Tibial artery (tissue), 4 donors: ENCODE data around the gene AASS.

Experiments
- DNase-seq, 2 donors: peaks; one replicate each; pipeline ENCODE4 v3.0.0-alpha.2; 2019
- H3K27ac ChIP-seq, 2 donors: fragments of 200-600 bp; sonication (generic) in 1 of 2; 1 replicate in 1 of 2; 2 replicates in 1 of 2; pipeline ENCODE4 v1.5.1; 2018 to 2019; ENCODE audit warnings: mild to moderate bottlenecking in 1 of 2
- H3K27me3 ChIP-seq, 2 donors: fragments of 200-600 bp; sonication (generic) in 1 of 2; one replicate each; pipeline versions ENCODE4 v1.5.1 to v1.6.0; 2016 to 2019
- H3K36me3 ChIP-seq, 3 donors: fragments of 200-600 bp; sonication (generic) in 2 of 3; one replicate each; pipeline ENCODE4 v1.5.1; 2016 to 2019; ENCODE audit warnings: mild to moderate bottlenecking in 2 of 3
- H3K4me1 ChIP-seq, 4 donors: fragments of 200-600 bp; sonication (generic) in 2 of 4; 1 replicate in 3 of 4; 2 replicates in 1 of 4; pipeline ENCODE4 v1.5.1; 2016 to 2019
- H3K4me3 ChIP-seq, 2 donors: fragments of 200-600 bp; sonication (generic) in 1 of 2; 1 replicate in 1 of 2; 2 replicates in 1 of 2; pipeline ENCODE4 v1.5.1; 2018 to 2019; ENCODE audit warnings: mild to moderate bottlenecking in 2 of 2
- H3K9me3 ChIP-seq, 3 donors: fragments of 200-600 bp; sonication (generic) in 1 of 3; one replicate each; pipeline ENCODE4 v1.5.1; 2016 to 2019
- intact Hi-C: fragments of 100-400 bp; cut with DNase I; formaldehyde crosslinking; loops from one replicate; pipeline ENCODE4 v1.15.0; 2023; ENCODE audit warnings: low total_unique reads
- TF ChIP-seq, protein P1 (sequence below), 2 experiments: fragments of 200-600 bp in 1 of 2; fragments of 450-650 bp in 1 of 2; IDR thresholded peaks; one replicate each; pipeline ENCODE4 v1.5.1; 2017 to 2019; ENCODE audit warnings: antibody characterized with exemption in 2 of 2, mild to moderate bottlenecking in 1 of 2, moderate library complexity in 1 of 2

The AASS gene

DNA sequence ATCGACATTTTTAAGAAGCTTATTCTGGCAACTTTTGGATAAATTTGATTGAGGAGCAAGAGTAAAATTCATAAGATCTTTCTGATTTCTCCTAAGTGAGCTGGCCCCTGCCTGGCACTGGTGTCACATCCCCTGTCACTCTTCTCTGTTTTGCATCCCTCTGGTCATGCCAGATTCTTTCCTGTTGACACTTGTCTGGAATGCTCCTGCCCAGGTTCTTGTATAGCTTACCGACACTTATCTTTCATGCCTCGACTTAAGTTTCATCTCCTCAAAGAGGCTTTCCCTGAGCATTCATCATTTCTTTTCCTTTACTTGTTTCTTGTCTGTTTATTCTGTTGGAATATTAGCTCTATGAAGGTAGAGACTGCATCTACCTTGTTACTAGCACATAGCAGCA is 22.2 kb upstream of the AASS start:
- intact Hi-C loops = no loop called here
- no peak for DNase-seq
- no peaks in the 10 kb centered on the region for H3K27me3 ChIP-seq
- H3K4me3 ChIP-seq = no peak overlapping the region
- peaks cover 0 to 18% (median 4%) of the 10 kb centered on the region in 4 donors for H3K4me1 ChIP-seq
- no peaks in the 10 kb centered on the region for H3K9me3 ChIP-seq
- H3K36me3 ChIP-seq = no peaks in the 10 kb centered on the region
- no peak overlapping the region for H3K27ac ChIP-seq
- TF ChIP-seq, protein P1, sequence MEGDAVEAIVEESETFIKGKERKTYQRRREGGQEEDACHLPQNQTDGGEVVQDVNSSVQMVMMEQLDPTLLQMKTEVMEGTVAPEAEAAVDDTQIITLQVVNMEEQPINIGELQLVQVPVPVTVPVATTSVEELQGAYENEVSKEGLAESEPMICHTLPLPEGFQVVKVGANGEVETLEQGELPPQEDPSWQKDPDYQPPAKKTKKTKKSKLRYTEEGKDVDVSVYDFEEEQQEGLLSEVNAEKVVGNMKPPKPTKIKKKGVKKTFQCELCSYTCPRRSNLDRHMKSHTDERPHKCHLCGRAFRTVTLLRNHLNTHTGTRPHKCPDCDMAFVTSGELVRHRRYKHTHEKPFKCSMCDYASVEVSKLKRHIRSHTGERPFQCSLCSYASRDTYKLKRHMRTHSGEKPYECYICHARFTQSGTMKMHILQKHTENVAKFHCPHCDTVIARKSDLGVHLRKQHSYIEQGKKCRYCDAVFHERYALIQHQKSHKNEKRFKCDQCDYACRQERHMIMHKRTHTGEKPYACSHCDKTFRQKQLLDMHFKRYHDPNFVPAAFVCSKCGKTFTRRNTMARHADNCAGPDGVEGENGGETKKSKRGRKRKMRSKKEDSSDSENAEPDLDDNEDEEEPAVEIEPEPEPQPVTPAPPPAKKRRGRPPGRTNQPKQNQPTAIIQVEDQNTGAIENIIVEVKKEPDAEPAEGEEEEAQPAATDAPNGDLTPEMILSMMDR (IDR thresholded peaks at IDR 0.05) = no peak

DNA sequence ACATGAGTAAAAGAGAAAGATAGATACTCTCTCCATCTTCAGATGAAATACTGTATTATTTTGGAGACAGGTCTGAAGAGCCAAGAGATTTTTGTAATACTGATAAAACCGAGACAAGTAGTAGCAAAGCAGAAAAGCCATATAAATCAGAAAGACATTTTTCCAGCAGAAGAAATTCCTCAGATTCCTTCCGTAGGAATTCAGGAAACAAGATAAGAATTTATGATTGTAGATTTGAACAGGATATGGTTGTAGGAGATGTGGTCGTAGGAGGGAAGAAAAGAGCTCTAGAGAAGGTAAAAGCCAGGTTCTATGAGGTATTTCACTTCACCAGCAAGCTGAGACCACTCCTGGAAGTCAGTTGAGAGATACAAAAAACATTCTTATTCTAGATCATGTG is 17.6 kb upstream of the AASS start:
- Histone ChIP-seq H3K36me3 (no peaks in the 10 kb centered on the region), H3K4me3 (no peak overlapping the region), H3K27ac (peak overlapping the region in 1 of 2 donors; percentile 19), H3K9me3 (no peaks in the 10 kb centered on the region), H3K4me1 (peaks cover 0 to 21% (median 4%) of the 10 kb centered on the region in 4 donors), H3K27me3 (no peaks in the 10 kb centered on the region)
- DNase-seq = no peak
- TF ChIP-seq, protein P1 (IDR thresholded peaks at IDR 0.05) = no peak
- intact Hi-C loops = no loop called here

DNA sequence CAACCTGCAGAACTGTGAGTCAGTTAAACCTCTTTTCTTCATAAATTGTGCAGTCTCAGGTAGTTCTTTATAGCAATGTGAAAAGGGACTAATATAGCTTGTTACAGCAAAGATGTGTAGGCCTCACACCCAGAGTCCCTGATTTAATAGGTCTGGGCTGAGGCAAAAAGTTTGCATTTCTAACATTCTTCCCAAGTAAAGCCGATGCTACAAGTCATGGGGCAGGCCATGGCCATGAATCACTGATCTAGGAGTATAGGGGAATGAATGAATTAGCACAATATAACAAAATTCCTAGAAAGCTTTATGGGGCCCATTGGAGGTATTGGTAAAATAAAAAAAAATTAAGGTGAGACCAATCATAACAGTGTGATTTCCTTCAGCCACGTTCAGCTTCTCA is 11.5 kb upstream of the AASS start:
- H3K36me3 ChIP-seq = no peaks in the 10 kb centered on the region
- intact Hi-C loops = no loop called here
- no peak overlapping the region for H3K4me3 ChIP-seq
- no peaks in the 10 kb centered on the region for H3K9me3 ChIP-seq
- TF ChIP-seq, protein P1 (IDR thresholded peaks at IDR 0.05) = no peak
- H3K27me3 ChIP-seq = no peaks in the 10 kb centered on the region
- DNase-seq = no peak
- H3K27ac ChIP-seq = no peak overlapping the region
- no peaks in the 10 kb centered on the region for H3K4me1 ChIP-seq

DNA sequence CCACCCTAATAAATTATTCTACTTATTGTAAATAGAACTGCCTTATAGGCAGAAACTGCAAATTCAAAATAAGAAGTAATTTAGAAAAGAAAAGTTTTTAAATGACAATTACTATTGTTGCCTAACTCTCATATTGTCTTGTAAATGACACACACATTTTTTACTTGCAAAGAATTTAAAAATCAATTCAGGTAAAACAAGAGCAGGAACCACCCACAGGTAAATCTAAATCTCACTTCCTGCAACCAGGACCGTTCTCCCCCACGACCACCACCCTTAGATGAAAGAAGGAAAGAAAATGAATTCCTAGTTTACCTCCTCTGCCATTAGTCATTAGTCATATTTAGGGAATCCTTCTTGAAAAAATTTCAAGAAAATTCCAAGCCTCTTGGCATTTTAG is 4.8 kb upstream of the AASS start:
- no peak overlapping the region for H3K27ac ChIP-seq
- H3K36me3 ChIP-seq = no peaks in the 10 kb centered on the region
- peaks cover 0 to 7% (median 6%) of the 10 kb centered on the region in 4 donors for H3K4me1 ChIP-seq
- H3K27me3 ChIP-seq = no peaks in the 10 kb centered on the region
- intact Hi-C loops = no loop called here
- no peak for DNase-seq
- H3K4me3 ChIP-seq = no peak overlapping the region
- no peaks in the 10 kb centered on the region for H3K9me3 ChIP-seq
- TF ChIP-seq, protein P1 (IDR thresholded peaks at IDR 0.05) = no peak

DNA sequence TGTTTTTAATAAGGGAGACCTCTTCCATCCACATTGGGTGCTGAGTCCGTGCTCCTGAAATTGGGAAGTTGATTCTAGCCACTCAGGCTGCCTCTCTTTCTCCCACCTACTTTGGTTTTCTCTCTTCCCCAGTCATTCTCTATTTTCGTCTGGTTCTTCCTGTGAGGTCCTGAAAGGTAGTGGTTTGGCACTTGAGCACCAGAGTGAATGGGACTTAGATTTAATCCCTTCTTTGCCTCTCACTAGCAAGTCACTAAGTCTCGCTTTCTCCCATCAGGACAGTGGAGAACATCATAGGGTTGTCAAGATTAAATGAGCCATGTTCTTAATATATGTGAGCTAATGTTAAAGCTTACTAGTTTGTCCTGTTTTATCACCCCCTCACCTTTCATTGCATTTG is 4.0 kb upstream of the AASS start:
- H3K27me3 ChIP-seq = no peaks in the 10 kb centered on the region
- no peaks in the 10 kb centered on the region for H3K36me3 ChIP-seq
- H3K4me3 ChIP-seq = no peak overlapping the region
- peaks cover 0 to 8% (median 6%) of the 10 kb centered on the region in 4 donors for H3K4me1 ChIP-seq
- no peak for DNase-seq
- no peaks in the 10 kb centered on the region for H3K9me3 ChIP-seq
- intact Hi-C loops = no loop called here
- TF ChIP-seq, protein P1 (IDR thresholded peaks at IDR 0.05) = no peak
- H3K27ac ChIP-seq = no peak overlapping the region
